ENCODE measurements around the gene CINP.

Gene CINP

GRCh38 chr14:102344485-102344884 lies 18.2 kb downstream of the CINP start:
- no peak overlapping the region for H3K4me3 ChIP-seq (ENCODE audit: low read depth, low read length)
- TF ChIP-seq, protein P1, sequence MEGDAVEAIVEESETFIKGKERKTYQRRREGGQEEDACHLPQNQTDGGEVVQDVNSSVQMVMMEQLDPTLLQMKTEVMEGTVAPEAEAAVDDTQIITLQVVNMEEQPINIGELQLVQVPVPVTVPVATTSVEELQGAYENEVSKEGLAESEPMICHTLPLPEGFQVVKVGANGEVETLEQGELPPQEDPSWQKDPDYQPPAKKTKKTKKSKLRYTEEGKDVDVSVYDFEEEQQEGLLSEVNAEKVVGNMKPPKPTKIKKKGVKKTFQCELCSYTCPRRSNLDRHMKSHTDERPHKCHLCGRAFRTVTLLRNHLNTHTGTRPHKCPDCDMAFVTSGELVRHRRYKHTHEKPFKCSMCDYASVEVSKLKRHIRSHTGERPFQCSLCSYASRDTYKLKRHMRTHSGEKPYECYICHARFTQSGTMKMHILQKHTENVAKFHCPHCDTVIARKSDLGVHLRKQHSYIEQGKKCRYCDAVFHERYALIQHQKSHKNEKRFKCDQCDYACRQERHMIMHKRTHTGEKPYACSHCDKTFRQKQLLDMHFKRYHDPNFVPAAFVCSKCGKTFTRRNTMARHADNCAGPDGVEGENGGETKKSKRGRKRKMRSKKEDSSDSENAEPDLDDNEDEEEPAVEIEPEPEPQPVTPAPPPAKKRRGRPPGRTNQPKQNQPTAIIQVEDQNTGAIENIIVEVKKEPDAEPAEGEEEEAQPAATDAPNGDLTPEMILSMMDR (IDR thresholded peaks at IDR 0.05; ENCODE audit: low read depth, low read length), result no peak

DNA sequence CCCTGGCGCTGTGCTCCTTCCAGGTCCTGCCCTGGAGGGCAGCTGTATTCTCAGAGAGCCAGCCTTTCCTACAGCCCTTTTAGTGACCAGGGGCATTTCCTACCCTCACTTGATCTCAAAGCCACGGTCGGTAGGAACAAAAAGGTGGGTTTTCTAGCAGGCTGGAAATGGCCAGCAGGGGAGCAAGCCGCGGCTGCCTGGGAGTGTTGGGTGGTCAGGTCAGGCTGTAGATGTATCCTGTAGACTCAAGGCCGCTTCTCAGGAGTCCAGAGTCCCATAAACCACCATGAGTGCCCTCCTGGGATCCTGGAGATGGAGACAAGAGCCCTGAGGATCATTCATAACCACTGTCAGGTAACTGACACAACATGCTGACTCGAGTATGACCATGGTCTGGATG lies 18.6 kb downstream of the CINP start:
- H3K4me3 ChIP-seq (ENCODE audit: low read depth, low read length), result no peak overlapping the region
- TF ChIP-seq, protein P1 (IDR thresholded peaks at IDR 0.05; ENCODE audit: low read depth, low read length), result no peak

DNA sequence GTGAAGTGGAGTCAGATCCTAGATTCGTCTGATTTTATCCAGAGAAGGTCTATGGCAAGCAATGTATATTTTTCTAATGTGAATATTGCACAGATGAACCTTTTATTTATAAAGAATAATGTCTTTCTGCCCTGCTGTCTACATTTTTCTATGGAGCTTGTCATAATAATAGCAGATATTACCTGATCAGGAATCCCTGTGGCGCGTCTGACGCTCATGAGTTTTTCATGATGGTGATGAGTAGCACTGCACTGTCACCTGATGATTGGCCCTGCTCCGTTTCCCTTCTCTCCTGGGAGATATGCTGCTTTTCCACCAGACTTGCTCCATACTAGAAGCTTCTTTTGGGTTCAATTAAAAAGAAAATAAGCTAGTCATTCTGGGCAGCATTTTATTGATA lies 20.5 kb downstream of the CINP start:
- H3K4me3 ChIP-seq (ENCODE audit: low read depth, low read length), result no peak overlapping the region
- TF ChIP-seq, protein P1 (IDR thresholded peaks at IDR 0.05; ENCODE audit: low read depth, low read length), result no peak

GRCh38 chr14:102341566-102341965 lies 21.1 kb downstream of the CINP start:
- TF ChIP-seq, protein P1 (IDR thresholded peaks at IDR 0.05; ENCODE audit: low read depth, low read length), result no peak

GRCh38 chr14:102338724-102339123 lies 24.0 kb downstream of the CINP start:
- H3K4me3 ChIP-seq (ENCODE audit: low read depth, low read length), result no peak overlapping the region
- TF ChIP-seq, protein P1 (IDR thresholded peaks at IDR 0.05; ENCODE audit: low read depth, low read length), result no peak

More at GRCh38 chr14:102341566-102341965, 21.1 kb downstream of the CINP start:
- H3K4me3 ChIP-seq (ENCODE audit: low read depth, low read length), result no peak overlapping the region

- TF ChIP-seq, protein P1 (IDR thresholded peaks at IDR 0.05; ENCODE audit: low read depth, low read length), result no peak
- no peak overlapping the region for H3K4me3 ChIP-seq (ENCODE audit: low read depth, low read length)
Observed at GRCh38 chr14:102335163-102335562, 27.5 kb downstream of the CINP start.

DNA sequence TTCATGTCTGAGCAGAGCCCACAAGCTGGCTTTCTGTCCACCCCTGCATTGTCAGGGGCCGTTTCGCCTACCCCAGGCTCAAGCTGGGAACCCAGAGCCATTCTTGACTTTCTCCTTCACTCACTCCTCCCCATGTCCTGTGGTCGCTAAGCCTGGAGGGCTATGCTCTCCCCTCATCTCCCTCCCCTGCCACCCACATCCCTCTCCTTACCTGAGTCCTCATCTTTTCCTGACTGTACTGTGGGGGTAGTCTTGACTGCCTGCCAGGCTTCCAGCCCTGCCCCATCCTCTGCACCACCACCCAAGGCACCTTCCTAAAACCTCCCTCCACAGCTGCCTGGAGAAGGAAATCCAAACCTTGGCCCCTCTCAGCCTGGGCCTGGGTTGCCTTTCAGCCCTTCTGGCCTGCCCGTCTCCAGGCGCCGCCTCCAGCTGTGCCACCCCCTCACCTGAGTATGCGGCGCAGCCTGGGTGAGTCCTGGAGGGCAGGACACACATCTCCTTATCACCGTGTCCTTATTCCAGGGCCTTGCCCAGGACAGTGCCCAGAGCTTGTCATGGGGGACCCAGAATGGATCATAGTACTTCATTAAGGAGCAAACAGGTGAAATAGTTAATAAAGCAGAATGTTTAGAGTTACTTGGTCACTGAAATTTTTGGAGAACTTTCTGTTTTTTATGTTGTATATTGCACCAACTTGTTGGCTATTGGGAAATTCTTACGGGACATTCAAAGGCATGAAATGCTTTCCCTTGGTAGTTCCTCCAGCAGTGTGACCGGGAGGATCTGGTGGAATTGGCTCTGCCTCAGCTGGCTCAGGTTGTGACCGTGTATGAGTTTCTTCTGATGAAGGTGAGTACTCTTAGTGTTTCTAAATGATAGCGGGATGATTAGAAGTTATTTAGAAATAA lies 28.6 kb downstream of the CINP start:
- no peak overlapping the region for H3K4me3 ChIP-seq (ENCODE audit: low read depth, low read length)
- TF ChIP-seq, protein P1 (IDR thresholded peaks at IDR 0.05; ENCODE audit: low read depth, low read length), result no peak

All from WI38 (cell line).